Heart left ventricle (tissue), 16 donors: Measurements from ENCODE around the gene PAX5. TPM values are rescaled to one million over a fixed set of nuclear protein-coding genes. Genes with fewer than 3 reads are reported as not detected.

Experiments
- ATAC-seq, 4 donors: fragments of 200-7000 bp; cut with Tn5 transposase; one replicate each; pipeline ENCODE4 v1.9.1; 2020 to 2022; ENCODE audit warnings: moderate library complexity in 4 of 4, mild to moderate bottlenecking in 3 of 4, moderate number of reproducible peaks in 1 of 4
- DNase-seq, 5 donors: peaks; one replicate each; pipeline ENCODE4 v3.0.0-alpha.2; 2020
- H3K27ac ChIP-seq, 12 donors: fragments of 200-600 bp; sonication (generic) in 4 of 12; one replicate each; pipeline versions ENCODE4 v1.5.0 to v1.8.0; 2016 to 2022; ENCODE audit warnings: mild to moderate bottlenecking in 2 of 12
- H3K27me3 ChIP-seq, 9 donors: fragments of 200-600 bp; sonication (generic) in 2 of 9; one replicate each; pipeline versions ENCODE4 v1.5.1 to v1.8.0; 2016 to 2022; ENCODE audit warnings: mild to moderate bottlenecking in 3 of 9
- H3K36me3 ChIP-seq, 9 donors: fragments of 200-600 bp; sonication (generic) in 2 of 9; one replicate each; pipeline versions ENCODE4 v1.5.0 to v1.8.0; 2018 to 2022; ENCODE audit warnings: mild to moderate bottlenecking in 2 of 9
- H3K4me1 ChIP-seq, 12 donors: fragments of 200-600 bp; sonication (generic) in 4 of 12; one replicate each; pipeline versions ENCODE4 v1.5.0 to v1.8.0; 2016 to 2022; ENCODE audit warnings: mild to moderate bottlenecking in 3 of 12
- H3K4me3 ChIP-seq, 12 donors: fragments of 200-600 bp; sonication (generic) in 4 of 12; one replicate each; pipeline versions ENCODE4 v1.5.0 to v1.8.0; 2017 to 2022; ENCODE audit warnings: mild to moderate bottlenecking in 9 of 12, moderate library complexity in 4 of 12
- H3K9me3 ChIP-seq, 12 donors: fragments of 200-600 bp; sonication (generic) in 4 of 12; one replicate each; pipeline versions ENCODE4 v1.5.0 to v1.8.0; 2016 to 2022; ENCODE audit warnings: mild to moderate bottlenecking in 1 of 12
- CTCF ChIP-seq, 12 donors: fragments of 200-600 bp; sonication (generic) in 4 of 12; IDR thresholded peaks; one replicate each; pipeline versions ENCODE4 v1.5.0 to v1.8.0; 2018 to 2022; ENCODE audit warnings: antibody characterized with exemption in 12 of 12, mild to moderate bottlenecking in 5 of 12
- POLR2A ChIP-seq, 2 donors: fragments of 450-650 bp; IDR thresholded peaks; one replicate each; pipeline ENCODE4 v1.6.1; 2017; ENCODE audit warnings: antibody characterized with exemption in 2 of 2, mild to moderate bottlenecking in 2 of 2, moderate library complexity in 2 of 2
- WGBS, 4 donors: extraction: QIAGEN DNeasy Blood & Tissue Kit in 2 of 4; methylation state at CpG; one replicate each; pipeline versions ENCODE4 v1.1.5 to v1.1.7; 2013 to 2018; 5-methylcytosine and 5-hydroxymethylcytosine counted together
- intact Hi-C, 10 donors: fragments of 100-400 bp; cut with DNase I; formaldehyde crosslinking; loops; one replicate each; pipeline versions ENCODE4 v1.11.1 to v1.14.2; 2022
- polyA plus RNA-seq, 2 donors: library from polyadenylated mRNA; stranded (reverse); fragments of 200-250 nt; gene quantifications; one replicate each; pipeline ENCODE4 v1.2.3, GENCODE V29; 2013
- total RNA-seq, 9 donors: library from RNA; depleted of rRNA in 2 of 9; stranded (reverse); fragments of >200 nt in 2 of 9; fragmentation: NEBNext Ultra II Directional in 3 of 9; extraction: Animal tissue kit (Norgen Biotek cat#: 25700) in 3 of 9; gene quantifications; one replicate each; pipeline versions ENCODE4 v1.1.0 to v1.2.4, GENCODE V29; 2016 to 2023
- donor health status: ischemic (EF 13 %, LVEDD 7.1; RV severe dilation, severe dysfunction).
- donor health status: healthy with polysubstance abuse.
- donor health status: DM: no; HTN: yes; CAD: no.
- donor health status: DM: no; HTN: no; CAD: no.
- donor health status: ischemic (EF 25% LVEDD 6.9; RV normal size, moderate dysfunction).
- donor health status: ischemic (EF 25% LVEDD 5.7; RV mildly dilated, moderate dysfunction).
- donor health status: healthy.
- donor health status: DM: yes; HTN: yes; CAD: no.
- donor health status: ischemic (EF 35%, LVEDD 5.7; RV mildly dilated, moderate dysfunction).
- donor health status: nonischemic (EF 11% LVEDD 7.7; RV severe dilation, severe dysfunction).
- donor health status: DM: yes; HTN: yes; CAD: no.
- donor health status: PGD.
- donor health status: ischemic (EF 29% LVEDD 5.4; RV normal size, mild dysfunction).
- donor health status: nonischemic (EF 23%, LVEDD 6.1; RV moderate dilation, normal function).

PAX5 gene
- total and polyA plus RNA-seq, 11 donors: 0.01 to 0.37 (median 0.08) TPM; not detected in 7

DNA sequence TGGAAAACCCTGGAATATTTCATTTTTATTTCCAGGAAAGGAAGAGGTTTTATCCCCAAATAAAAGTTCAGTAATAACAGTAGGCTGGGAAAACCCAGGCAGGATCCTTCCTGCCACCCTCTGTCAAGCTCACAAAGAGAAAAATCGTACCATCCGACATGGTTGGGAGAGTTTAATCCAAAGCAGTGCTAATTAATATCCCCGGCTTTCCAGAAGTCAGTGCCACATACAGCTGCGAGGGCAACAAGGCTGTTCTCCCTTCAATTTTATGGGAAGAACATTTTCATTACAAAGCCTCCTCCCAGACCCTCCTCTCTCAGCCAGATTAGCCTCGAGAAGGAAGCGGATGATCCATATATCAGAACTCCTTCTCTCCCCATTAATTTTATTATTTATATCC, 95.5 kb downstream of the PAX5 start:
- WGBS, 4 donors: 64 to 77% (median 71%) methylated on average over 6 of the region's 6 CpGs
- no peak for TF ChIP-seq POLR2A (IDR thresholded peaks at IDR 0.05)
- TF ChIP-seq CTCF (IDR thresholded peaks at IDR 0.05): no peak
- Histone ChIP-seq H3K36me3 (no peaks in the 10 kb centered on the region), H3K9me3 (no peaks in the 10 kb centered on the region), H3K27me3 (peaks cover 0 to 32% (median 0%) of the 10 kb centered on the region in 9 donors), H3K4me1 (no peaks in the 10 kb centered on the region), H3K27ac (no peak overlapping the region), H3K4me3 (no peak overlapping the region)
- ATAC-seq (no peak), DNase-seq (no peak)
- intact Hi-C loops: no loop called here

GRCh38 chr9:36937951-36938350, 96.1 kb downstream of the PAX5 start:
- Histone ChIP-seq H3K9me3 (no peaks in the 10 kb centered on the region), H3K27ac (no peak overlapping the region), H3K4me1 (no peaks in the 10 kb centered on the region), H3K36me3 (no peaks in the 10 kb centered on the region), H3K27me3 (peaks cover 0 to 32% (median 0%) of the 10 kb centered on the region in 9 donors), H3K4me3 (no peak overlapping the region)
- DNase-seq (no peak), ATAC-seq (no peak)
- TF ChIP-seq CTCF (IDR thresholded peaks at IDR 0.05) (no peak), POLR2A (IDR thresholded peaks at IDR 0.05) (no peak)
- 67 to 72% (median 70%) methylated on average over 4 of the region's 4 CpGs for WGBS, 4 donors
- intact Hi-C loops: no loop called here

DNA sequence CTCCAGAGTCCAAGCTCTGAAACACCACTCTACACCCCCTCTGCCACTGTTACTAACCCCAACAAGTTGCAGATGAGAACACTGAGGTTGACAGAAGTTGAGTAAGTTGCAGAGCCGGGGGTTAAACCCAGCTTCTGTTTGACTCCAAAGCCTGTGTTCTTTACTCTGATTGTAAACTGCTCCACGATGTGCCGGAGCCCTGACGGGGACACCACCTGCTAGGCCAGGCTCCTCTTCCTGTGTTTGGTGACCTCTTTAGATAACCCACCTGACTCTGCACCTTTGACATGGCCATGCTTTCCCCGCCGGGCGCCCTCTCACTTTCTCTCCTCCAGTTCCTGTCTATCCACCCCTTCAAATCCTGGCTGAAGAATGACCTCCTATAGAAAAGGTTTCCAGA, 96.7 kb downstream of the PAX5 start:
- 45 to 74% (median 66%) methylated on average over 7 of the region's 7 CpGs for WGBS, 4 donors
- no peak for DNase-seq
- Histone ChIP-seq H3K36me3 (no peaks in the 10 kb centered on the region), H3K4me1 (no peaks in the 10 kb centered on the region), H3K27ac (no peak overlapping the region), H3K27me3 (peaks cover 0 to 32% (median 0%) of the 10 kb centered on the region in 9 donors), H3K4me3 (no peak overlapping the region), H3K9me3 (peaks cover 0 to 2% (median 0%) of the 10 kb centered on the region in 12 donors)
- intact Hi-C loops: no loop called here
- TF ChIP-seq CTCF (IDR thresholded peaks at IDR 0.05): no peak
- no peak for TF ChIP-seq POLR2A (IDR thresholded peaks at IDR 0.05)
- no peak for ATAC-seq

DNA sequence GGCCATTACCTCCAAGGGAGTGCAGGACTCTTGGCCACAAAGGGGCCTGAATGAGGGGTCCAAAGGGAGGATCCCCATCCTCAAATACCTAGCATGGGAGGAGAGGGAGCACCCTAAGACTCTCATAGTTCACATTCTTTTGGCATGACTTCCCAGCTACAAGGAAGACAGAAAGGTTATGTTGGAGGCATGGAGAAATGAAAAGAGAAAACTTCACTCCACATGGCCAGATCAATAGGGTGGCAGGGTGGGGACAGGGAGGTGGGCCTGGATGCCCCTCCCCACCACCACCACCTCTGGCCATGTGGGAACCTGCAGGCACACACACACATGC, 97.6 kb downstream of the PAX5 start:
- Histone ChIP-seq H3K4me3 (no peak overlapping the region), H3K9me3 (peaks cover 0 to 7% (median 0%) of the 10 kb centered on the region in 12 donors), H3K27ac (no peak overlapping the region), H3K4me1 (no peaks in the 10 kb centered on the region), H3K36me3 (no peaks in the 10 kb centered on the region), H3K27me3 (peaks cover 0 to 32% (median 0%) of the 10 kb centered on the region in 9 donors)
- DNase-seq (no peak), ATAC-seq (no peak)
- intact Hi-C loops: no loop called here
- TF ChIP-seq CTCF (IDR thresholded peaks at IDR 0.05): no peak
- TF ChIP-seq POLR2A (IDR thresholded peaks at IDR 0.05): no peak
